HUDEP-2 (cell line): Measurements from ENCODE around the gene POLA1.
A peak's percentile ranks its signal among the peaks of the same experiment; 100 is the strongest.

Source experiments
- DNase-seq, 76 experiments: peaks; one replicate each; lab custom pipeline; 2025; ENCODE audit not compliant: unreplicated experiment in 76 of 76; lab: John Stamatoyannopoulos, UW

The POLA1 gene

DNA sequence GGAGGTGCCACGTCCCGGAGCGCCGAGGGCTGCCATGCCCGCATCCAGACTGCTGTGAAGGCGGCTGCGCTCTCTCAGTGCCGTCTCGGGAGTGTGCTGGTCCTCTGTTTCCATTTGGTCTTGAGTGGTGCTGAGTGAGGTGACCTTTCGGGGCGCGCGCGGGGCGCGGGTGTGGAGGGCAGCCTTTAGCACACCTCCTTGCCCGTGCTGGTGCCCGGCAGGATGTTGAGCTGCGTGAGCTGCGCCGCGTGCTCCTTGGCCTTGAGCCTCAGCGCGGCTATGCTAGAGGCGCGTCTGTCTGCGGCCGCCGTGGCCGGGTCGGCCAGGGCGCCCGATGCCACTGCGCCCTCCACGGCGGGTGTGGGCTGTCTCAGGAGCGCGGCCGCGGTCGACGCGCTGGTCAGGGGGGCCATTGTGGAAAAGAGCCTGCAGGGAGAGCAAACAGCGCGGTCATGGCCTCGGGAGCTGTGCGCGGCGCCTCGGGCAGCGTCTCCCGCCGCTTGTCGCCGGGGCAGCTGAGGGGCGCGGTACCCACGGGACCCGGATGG is 310.8 kb downstream of the POLA1 start:
- no peak for DNase-seq

DNA sequence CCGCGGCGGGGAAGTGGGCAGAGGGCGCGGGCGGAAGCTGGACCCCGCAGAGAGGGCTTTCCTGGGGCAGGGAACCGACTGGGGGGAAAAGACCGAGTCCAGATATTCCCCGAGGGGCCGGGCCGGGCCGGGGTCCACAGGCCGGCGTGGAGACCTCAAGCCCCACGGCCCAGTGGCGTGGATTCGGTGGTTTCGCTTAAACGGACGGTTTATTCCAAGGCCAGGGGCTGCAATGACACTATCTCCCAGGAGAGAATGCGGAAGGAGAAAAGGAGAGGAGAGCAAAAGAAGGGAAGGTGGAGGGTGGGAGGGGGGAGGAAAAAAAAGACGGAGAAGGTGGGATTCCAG is 311.3 kb downstream of the POLA1 start:
- DNase-seq: no peak

DNA sequence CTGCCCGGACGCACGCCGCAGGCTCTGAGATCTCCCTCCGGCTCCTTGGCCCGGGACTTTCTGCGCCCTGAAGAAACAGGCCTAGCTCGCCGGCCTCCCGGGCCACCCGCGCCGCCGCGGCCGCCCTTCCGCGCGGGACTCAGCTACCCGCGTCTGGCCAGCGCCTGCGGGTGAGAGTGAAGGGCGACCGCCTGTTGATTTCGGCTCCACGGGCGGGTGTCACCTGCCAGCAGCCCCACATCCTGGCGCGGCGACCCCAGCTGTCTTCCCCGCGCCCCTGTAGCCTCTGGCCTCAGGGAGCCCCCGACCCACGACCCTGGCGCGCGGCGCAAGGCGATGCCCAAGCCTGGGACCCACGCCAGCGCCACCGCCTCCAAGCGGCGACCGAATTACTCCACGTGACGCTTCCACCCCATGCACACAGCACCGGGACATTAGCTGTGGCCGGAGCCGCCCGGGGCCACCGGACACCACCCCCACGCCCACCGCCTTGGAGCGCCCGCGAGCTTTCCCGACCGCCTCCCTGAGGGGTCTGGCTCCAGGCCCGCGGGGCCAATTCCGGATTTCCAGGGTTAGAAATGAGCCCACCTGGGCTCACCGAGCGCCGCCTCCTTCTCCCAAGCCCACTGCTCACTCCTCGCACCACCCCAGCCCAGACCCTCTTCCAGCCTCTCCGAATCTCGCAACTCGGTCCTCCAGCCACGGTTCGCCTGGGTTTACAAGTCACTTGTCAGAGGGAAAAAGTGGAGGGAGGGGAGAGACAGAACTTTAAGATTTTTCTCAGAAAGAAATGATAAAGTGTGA is 311.9 kb downstream of the POLA1 start:
- DNase-seq: no peak

DNA sequence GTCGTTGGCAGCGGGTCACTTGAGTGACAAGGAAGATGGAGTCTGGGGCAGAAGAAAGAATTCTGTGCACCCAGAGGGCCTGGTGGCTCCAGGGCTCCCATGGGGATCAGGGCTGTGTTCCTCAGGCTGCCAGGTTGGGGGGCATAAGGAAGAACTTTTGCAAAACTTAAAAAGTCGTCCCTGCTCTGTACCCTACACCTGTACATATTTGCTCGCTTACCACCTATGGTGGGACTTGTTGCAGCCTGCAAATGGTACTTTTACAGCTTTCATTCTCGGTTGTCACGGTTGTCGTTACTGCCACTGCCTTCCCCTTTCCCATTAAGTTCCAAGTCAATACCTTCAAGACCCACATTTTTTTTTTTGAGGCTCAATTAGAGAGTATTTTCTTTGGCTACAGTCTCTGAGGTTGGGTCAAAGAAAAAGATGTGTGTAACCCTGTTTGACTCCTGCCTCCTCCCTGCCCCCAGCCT is 312.9 kb downstream of the POLA1 start:
- no peak for DNase-seq

DNA sequence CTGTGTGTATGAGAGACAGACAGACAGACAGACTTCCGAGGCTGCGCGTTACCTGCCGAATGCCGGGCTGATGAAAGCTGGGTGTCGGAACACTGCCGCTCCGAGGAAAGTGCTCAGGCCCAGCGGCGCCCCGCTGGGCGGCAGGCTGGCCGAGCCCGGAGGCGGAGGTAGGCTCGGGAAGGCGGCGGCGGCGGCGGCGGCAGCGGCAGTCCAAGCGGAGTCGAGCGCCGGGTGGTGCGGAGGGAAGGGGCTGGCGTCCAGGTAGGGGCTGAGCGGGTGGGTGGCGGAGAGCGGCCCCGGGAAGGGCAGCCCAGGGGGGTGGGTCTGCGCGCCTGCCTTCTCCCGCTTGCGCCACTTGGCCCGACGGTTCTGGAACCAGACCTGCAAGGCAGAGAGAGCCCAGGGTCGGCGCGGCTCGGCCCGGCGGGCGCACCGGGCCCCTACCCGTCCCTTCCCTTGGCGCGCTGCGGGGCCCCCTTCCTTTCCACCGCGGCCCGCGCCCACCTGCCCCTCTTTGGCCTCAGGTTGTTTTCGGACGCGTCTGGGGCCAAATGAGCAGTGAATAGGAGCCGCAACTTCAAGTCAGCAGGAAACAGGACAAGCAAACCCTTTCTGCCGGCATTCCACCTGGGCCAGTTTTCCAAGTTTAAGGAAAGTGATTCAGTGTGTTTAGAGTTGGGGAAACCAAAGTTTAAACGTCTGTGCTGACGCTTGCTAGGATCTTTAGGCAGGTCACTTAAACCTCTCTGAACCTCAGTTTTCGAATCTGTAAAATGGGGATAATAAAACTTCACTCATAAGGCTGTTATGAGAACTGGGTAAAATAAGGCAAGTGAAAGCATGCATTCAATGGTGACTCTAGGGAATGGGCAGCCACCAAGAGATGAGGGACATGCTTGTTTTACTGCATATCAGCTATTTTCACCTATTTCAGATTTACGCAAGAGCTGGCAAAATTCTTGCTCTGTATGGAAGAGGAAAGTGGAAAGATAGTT is 313.6 kb downstream of the POLA1 start:
- DNase-seq: no peak

DNA sequence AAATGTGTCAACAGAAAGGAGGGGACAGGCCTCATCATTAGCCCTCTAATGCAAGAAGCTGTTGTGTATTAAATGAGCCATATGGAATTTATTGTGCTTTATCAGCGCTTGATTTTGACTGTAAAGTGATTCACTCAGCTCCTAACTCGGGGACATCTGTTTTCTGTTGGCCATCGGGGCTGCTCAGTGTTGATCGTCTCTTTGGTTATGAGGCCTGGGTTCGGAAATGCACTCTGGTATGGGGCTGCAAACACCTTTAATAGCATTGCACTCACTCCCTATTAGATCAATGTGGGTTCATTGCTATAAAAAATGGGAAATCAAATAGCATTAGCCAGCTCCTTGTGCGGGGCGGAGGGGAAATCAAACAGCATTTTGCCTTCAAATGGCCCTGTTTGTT is 315.7 kb downstream of the POLA1 start:
- no peak for DNase-seq

DNA sequence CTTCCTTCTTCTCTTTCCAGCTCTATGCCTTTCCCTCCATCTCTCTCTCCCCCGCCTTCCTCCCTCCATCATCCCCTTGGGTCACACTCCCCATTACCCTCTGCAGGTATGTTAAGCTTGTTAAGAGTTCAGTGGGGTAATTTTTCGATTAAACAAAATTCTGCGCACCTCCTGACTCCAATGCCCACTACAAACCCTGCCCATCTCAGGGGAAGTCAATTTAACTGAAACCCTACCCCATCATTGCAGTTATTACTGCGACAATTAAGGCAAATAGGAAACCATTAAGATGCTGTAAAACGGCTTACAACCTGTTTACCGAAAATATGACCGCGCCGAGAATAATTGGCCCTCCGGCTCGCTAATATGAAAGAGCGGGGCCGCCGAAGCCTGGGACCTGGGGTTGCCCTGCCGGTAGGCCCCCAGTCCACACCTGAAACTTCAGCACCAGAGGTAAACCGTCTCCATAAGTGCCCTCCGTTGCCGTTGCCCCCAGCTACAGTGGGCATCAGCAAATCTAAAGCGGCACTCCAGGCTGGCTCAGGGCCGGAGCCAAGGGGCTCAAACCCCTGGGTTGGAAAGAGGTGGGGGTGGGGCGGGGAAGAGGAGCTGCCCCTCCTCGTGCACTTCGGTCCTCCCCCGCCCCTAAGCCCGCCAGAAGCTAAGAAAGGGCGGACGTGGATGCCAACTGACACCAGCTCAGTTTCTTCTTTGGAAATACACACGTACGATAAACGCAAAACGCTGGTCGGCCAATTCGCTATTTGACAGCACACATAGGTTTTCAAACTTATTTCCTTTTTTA is 317.3 kb downstream of the POLA1 start:
- DNase-seq: no peak

DNA sequence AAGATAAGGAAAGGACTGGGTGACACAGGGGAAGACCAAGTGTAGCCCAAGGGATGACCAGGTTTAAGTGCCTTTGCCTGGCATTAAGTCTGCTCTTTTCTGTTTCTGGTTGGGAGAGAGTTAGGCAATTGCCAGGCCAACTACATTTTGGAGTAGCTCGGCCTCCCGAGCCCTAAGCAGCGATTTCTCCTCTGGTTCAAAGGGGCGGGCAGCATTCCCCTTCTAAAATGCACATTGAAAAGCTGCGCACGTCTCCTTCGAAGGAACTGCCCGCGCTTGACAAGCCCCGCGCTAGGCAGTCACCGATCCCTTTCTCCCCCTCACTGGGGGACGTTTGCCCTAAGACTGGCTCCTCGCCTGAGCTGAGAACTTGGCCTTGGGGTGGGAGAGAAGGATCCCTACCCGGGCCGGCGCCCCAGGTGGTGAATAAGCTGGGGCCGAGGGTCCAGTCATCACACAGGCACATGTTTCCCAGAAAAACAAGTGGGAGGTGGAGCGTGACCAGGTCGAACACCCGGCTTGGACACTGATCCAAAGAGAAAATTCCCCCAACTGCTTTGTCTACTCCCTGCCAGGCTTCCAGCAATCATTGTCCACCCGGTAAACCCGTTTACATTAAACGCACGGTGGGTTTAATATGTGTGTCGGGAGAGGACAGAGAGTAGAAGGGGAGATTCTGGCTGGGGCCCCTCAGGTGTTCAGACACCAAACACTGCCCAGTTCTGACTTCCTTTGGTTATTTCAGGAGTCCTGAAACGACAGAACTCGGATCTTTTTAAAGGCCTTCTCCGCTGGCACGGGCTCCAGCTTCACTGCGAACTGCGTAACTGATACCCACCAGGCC is 318.1 kb downstream of the POLA1 start:
- DNase-seq: peak in 1 of 76 experiments; percentile 1

DNA sequence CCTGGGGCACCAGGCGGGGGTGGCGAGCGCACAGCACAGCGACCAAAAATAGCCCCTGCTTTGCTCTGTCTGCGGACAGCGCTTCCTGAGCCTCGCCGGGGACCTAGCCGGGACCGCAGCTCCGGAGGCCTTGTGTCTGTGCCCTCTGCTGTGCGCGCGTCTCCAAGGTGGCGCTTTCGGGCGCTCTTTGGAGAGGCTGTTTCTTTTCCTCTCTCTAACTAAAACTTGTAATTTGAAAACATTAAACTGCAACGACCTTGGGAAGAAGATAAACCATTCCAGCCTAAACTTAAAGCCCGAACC is 318.7 kb downstream of the POLA1 start:
- DNase-seq: peak in 5 of 76 experiments; percentile 1 to 13 (median 4)

DNA sequence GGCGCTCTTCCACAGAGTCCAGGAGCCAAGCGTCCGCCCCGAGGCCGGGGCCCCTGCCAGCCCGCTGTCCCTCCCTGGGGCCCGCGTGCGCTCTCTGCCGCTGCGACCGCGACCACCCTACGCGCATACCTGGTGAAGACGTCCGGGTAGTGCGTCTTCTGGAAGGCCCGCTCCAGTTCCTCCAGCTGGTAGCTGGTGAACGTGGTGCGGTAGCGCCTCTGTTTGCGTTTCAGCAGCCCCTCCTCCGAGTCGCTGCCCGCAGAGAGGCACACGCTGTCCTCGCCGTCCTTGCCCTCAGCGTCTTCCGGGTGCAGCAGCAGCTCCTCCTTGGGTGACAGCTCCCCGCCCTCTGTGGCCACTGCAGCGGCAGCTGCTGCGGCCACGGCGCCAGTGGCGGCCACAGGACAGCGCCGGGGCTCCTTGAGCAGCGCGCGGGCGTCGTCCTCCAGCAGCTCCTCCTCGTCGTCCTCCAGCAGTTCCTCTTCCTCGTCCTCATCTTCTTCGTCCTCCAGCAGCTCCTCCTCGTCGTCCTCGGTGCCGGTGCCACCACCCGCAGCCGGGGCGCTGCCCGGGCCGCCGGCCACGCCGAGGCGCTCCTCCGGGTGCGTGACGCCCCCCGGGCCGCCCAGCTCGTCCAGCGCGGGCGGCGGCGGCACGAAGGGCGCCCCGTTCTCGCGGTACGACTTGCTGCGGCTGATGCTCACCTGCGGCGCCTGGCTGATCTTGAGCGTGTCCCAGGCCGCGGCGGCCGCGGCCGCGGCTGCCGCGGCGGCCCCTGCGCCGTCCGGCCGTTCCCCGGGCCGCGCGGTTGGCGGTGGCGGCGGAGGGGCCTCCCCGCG is 319.3 kb downstream of the POLA1 start:
- peak in 8 of 76 experiments; percentile 0 to 7 (median 1) for DNase-seq

DNA sequence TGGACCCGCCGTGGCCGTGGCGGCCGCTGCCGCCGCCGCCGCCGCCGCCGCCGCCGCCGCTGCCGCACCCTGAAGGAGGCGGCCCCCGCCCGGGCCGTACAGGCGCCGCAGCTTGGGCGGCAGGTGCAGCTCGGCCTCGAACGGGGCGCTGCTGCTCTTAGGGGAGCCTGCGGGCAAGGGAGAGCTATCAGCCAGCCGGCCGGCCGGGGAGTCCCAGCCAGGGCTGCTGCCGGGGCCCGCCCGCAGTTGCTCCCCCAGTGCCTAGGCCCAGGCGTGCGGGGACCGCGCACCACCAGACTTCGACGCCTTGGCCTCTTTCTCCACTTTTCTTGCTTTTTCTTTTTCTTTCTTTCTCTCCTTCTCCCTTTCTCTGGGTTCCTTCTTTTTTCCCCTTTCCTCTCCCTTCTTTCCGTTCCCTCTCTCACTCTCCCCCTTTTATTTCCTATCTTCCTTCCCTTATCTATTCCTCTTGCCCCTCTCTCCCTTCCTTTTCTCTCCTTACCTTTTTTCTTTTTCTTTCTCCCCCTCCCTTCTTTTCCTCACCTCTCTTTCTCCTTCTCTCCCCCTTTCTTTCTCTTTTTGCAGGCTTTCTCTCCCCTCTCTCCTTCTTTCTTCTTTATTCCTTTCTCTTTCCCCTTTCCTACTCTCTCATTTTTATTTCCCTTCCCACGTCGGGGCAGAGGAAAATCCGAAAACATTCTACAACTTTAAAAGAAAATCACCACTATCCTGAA is 320.1 kb downstream of the POLA1 start:
- DNase-seq: peak in 6 of 76 experiments; percentile 0 to 4 (median 0)

DNA sequence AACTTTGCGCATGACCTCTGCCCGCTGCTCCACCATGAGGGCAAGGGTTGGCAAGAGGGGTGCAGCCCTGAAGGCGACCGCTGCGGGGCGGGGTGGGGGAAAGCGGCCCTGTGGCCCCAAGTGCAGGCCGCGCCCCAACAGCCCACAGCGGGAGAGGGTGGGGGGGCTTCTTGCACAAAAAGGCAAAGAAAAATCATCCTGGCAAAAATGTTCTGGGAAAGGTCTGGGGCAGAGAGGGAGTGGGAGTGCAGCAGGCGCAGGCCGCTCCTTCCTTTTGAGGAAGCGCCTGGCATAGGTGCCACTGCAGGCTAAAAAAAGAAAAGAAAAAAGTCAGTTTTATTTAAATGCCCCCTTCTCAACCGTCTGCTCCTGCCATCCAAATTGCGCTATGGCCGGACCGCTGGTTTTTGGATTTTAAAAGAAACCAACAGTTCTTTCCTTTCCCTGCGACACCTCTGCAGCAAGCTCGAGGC is 320.7 kb downstream of the POLA1 start:
- no peak for DNase-seq

DNA sequence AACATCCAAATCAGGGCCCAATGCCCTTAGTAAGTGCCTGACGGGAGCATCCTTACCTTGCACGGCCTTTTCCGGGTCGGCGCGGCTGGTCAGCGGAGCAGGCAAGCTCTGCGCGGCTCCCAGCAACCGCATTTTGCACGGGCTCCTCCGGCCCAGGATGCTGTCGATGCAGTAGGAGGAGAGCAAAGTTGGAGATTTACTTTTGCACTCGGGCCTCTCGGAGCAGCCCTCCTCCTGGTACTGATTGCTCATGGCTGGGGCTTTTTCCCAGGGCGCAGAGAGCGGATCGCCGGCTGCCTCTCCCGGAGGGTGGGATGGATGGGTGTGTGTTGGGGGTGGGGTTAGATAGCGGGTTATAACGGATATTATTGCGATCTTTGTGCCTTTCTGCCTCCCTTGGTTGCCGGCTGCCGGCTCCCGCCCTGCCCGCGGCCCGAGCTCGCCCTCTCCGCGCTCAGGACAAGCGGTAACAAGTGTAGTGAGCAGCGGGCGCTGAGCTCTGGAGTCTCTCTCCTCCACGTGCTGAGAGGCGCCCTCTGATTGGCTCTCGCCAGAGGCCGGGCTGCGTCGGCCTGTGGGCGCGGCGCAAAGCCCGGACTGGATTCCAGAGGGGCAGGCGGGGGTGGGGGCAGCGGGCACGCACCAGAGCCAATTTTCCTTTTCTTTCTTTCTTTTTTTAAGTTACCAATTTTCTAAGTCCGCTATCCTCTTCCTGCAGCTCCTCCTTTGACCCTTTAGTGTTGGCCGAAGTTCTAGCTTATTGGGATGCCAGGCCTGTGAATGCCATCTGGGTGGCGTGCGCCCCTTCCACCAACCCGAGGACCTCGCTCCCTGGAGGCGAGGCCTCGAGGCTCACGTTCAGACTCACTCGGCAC is 322.0 kb downstream of the POLA1 start, which contains the start of gene ARX:
Gene ARX, minus strand, starts transcription at position 480 of the 875 bp plus-strand sequence. Its CDS starts 228 bp downstream, at position 252.
- DNase-seq: peak in 64 of 76 experiments; percentile 0 to 69 (median 32)

DNA sequence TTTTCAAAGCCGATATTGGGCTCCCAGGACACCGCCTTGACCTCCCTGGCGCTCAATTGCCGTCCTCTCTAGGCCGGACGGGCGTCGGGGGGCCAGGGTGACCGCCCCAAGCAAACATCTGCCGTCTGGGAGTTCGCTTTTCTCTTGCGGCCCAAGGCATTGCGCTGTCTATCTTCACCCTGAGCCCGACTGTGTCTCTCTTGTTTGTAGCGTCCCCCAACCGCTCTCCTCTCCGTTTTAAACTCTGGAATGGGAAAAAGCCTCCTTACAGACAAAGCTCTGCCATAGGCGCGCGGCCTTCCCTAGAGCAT is 322.6 kb downstream of the POLA1 start:
- no peak for DNase-seq

DNA sequence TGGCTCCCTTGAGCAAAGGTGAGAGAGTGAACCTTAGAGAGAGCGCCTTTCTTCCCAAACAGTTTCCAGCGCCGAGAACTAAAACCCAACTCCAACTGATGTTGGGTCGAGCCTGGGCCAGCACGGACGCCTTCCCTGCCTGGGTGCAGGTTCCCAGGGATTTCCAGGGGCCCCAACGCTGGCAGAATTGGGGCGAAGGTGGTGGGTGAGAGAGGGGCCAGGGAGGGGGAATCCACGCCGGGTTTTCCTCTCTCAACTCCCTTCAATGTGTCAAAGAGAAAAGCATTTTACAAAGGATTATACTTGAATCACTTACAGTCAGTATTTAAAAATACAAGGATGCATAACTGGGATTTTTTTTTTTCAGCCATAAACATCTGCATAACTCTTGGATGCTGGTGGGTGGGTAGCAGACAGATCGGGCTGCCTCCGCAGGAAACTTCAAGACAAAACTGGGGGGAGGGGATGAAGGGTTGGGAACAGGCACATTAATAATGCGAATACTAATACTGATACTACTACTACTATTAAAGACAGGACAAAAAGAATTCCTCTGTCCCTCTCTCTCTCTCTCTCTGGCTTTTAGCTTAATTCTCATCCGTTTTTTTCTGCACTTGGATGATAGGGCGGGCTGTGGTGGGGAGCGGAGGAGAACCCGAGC is 323.4 kb downstream of the POLA1 start:
- DNase-seq: no peak

DNA sequence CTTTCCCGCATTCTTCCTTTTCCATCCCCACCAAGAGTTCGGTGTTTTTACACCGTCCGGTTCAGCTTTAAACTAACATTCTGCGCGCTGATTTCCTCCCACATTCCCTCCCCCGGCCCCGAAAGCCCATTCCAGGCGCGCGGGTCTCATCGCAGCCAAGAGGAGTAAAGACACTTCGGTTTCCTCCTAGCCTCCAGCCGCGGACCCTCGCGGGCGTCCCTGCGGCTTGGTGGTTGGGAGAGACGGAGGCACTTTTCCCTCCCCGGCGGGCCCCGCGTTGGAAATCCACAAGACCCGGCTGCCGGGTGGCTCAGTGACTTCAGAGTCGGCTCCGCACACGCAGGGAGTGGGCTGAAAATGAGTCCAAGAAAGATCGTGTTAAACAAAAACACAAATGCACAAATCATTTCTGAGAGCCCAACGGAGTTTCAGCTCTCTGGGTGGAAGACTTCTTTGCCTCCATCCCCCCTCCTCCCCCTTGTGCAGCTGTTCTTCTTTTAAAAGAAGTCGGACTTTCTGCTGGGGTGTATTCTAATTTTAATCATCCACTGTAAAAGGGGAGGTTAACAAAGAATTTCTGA is 324.0 kb downstream of the POLA1 start:
- DNase-seq: peak in 1 of 76 experiments; percentile 1
